Effector memory CD8-positive, alpha-beta T cell (primary cell): ENCODE measurements around the gene KBTBD12.

ENCODE experiments used
- ATAC-seq: fragments of 150-1000 bp; cut with Tn5 transposase; replicated peaks from 2 replicates; pipeline ENCODE4 v1.10.0; 2021; ENCODE audit warnings: mild to moderate bottlenecking, moderate library complexity
- DNase-seq, 3 experiments: peaks; one replicate each; pipeline ENCODE4 v3.0.0; 2021
- H3K27ac Mint-ChIP-seq, 2 donors: one replicate each; pipeline ENCODE4 v1.8.0; 2022; ENCODE audit warnings: mild to moderate bottlenecking in 2 of 2, mixed read lengths in 2 of 2, moderate library complexity in 2 of 2
- H3K27me3 Mint-ChIP-seq, 2 donors: one replicate each; pipeline ENCODE4 v1.8.0; 2022; ENCODE audit warnings: mixed read lengths in 2 of 2
- H3K36me3 Mint-ChIP-seq: one replicate; pipeline ENCODE4 v1.8.0; 2022; ENCODE audit warnings: mild to moderate bottlenecking, moderate library complexity, mixed read lengths; ENCODE audit not compliant: insufficient read depth
- H3K4me1 Mint-ChIP-seq, 2 donors: one replicate each; pipeline ENCODE4 v1.8.0; 2022; ENCODE audit warnings: low read depth in 2 of 2, mixed read lengths in 2 of 2
- H3K4me3 Mint-ChIP-seq, 2 donors: one replicate each; pipeline ENCODE4 v1.8.0; 2022; ENCODE audit warnings: mild to moderate bottlenecking in 2 of 2, mixed read lengths in 2 of 2, moderate library complexity in 2 of 2
- H3K9me3 Mint-ChIP-seq, 2 donors: one replicate each; pipeline ENCODE4 v1.8.0; 2022; ENCODE audit warnings: mixed read lengths in 2 of 2

The KBTBD12 gene

GRCh38 chr3:127942613-127943012 lies 27.6 kb downstream of the KBTBD12 start:
- Mint-ChIP-seq H3K9me3 (peaks cover 0 to 2% of the 10 kb centered on the region in 2 donors), H3K4me1 (no peaks in the 10 kb centered on the region), H3K36me3 (no peaks in the 10 kb centered on the region), H3K4me3 (no peak overlapping the region), H3K27ac (no peak overlapping the region), H3K27me3 (peaks cover 16 to 32% of the 10 kb centered on the region in 2 donors)
- no peak for ATAC-seq
- DNase-seq, result no peak

GRCh38 chr3:127948211-127948610 lies 33.2 kb downstream of the KBTBD12 start:
- H3K9me3 Mint-ChIP-seq, result no peaks in the 10 kb centered on the region
- peaks cover 58 to 62% of the 10 kb centered on the region in 2 donors for H3K27me3 Mint-ChIP-seq
- no peaks in the 10 kb centered on the region for H3K4me1 Mint-ChIP-seq
- no peak for ATAC-seq
- H3K27ac Mint-ChIP-seq, result no peak overlapping the region
- DNase-seq, result no peak
- H3K4me3 Mint-ChIP-seq, result no peak overlapping the region
- H3K36me3 Mint-ChIP-seq, result no peaks in the 10 kb centered on the region

- Mint-ChIP-seq H3K9me3 (no peaks in the 10 kb centered on the region), H3K36me3 (no peaks in the 10 kb centered on the region), H3K27me3 (peaks cover 62 to 64% of the 10 kb centered on the region in 2 donors), H3K27ac (no peak overlapping the region), H3K4me3 (no peak overlapping the region), H3K4me1 (no peaks in the 10 kb centered on the region)
- no peak for ATAC-seq
- no peak for DNase-seq
Observed at GRCh38 chr3:127949446-127950055, 34.5 kb downstream of the KBTBD12 start.

GRCh38 chr3:127951276-127951675 lies 36.2 kb downstream of the KBTBD12 start:
- H3K4me3 Mint-ChIP-seq, result no peak overlapping the region

GRCh38 chr3:127953091-127954035 lies 38.3 kb downstream of the KBTBD12 start:
- H3K27me3 Mint-ChIP-seq, result peaks cover 59 to 69% of the 10 kb centered on the region in 2 donors
- H3K27ac Mint-ChIP-seq, result no peak overlapping the region
- no peak for ATAC-seq
- no peaks in the 10 kb centered on the region for H3K9me3 Mint-ChIP-seq
- H3K4me3 Mint-ChIP-seq, result no peak overlapping the region
- no peaks in the 10 kb centered on the region for H3K4me1 Mint-ChIP-seq
- no peaks in the 10 kb centered on the region for H3K36me3 Mint-ChIP-seq
- DNase-seq, result no peak

More at GRCh38 chr3:127951276-127951675, 36.2 kb downstream of the KBTBD12 start:
- no peak for DNase-seq
- ATAC-seq, result no peak
- Mint-ChIP-seq H3K27ac (no peak overlapping the region), H3K27me3 (peaks cover 72% of the 10 kb centered on the region in 2 donors), H3K9me3 (no peaks in the 10 kb centered on the region), H3K36me3 (no peaks in the 10 kb centered on the region), H3K4me1 (no peaks in the 10 kb centered on the region)

GRCh38 chr3:127954640-127955039 lies 39.6 kb downstream of the KBTBD12 start:
- no peak overlapping the region for H3K27ac Mint-ChIP-seq
- H3K4me1 Mint-ChIP-seq, result no peaks in the 10 kb centered on the region
- H3K9me3 Mint-ChIP-seq, result no peaks in the 10 kb centered on the region
- H3K27me3 Mint-ChIP-seq, result peaks cover 46 to 66% of the 10 kb centered on the region in 2 donors
- H3K36me3 Mint-ChIP-seq, result no peaks in the 10 kb centered on the region
- DNase-seq, result no peak
- ATAC-seq, result no peak
- no peak overlapping the region for H3K4me3 Mint-ChIP-seq

GRCh38 chr3:127955728-127956127 lies 40.7 kb downstream of the KBTBD12 start:
- Mint-ChIP-seq H3K27ac (no peak overlapping the region), H3K4me3 (no peak overlapping the region), H3K27me3 (peaks cover 39 to 66% of the 10 kb centered on the region in 2 donors), H3K4me1 (no peaks in the 10 kb centered on the region), H3K9me3 (no peaks in the 10 kb centered on the region), H3K36me3 (no peaks in the 10 kb centered on the region)
- no peak for ATAC-seq
- no peak for DNase-seq

GRCh38 chr3:127959041-127959440 lies 44.0 kb downstream of the KBTBD12 start:
- H3K27me3 Mint-ChIP-seq, result peaks cover 51 to 62% of the 10 kb centered on the region in 2 donors
- no peaks in the 10 kb centered on the region for H3K9me3 Mint-ChIP-seq
- ATAC-seq, result no peak
- no peaks in the 10 kb centered on the region for H3K36me3 Mint-ChIP-seq
- H3K27ac Mint-ChIP-seq, result no peak overlapping the region
- H3K4me1 Mint-ChIP-seq, result no peaks in the 10 kb centered on the region
- no peak overlapping the region for H3K4me3 Mint-ChIP-seq
- DNase-seq, result no peak

GRCh38 chr3:127959873-127960272 lies 44.8 kb downstream of the KBTBD12 start:
- no peak for DNase-seq
- peaks cover 45 to 56% of the 10 kb centered on the region in 2 donors for H3K27me3 Mint-ChIP-seq

GRCh38 chr3:127960421-127960965 lies 45.5 kb downstream of the KBTBD12 start:
- Mint-ChIP-seq H3K27ac (no peak overlapping the region), H3K27me3 (peaks cover 41 to 53% of the 10 kb centered on the region in 2 donors), H3K9me3 (no peaks in the 10 kb centered on the region), H3K36me3 (no peaks in the 10 kb centered on the region), H3K4me1 (no peaks in the 10 kb centered on the region), H3K4me3 (no peak overlapping the region)
- no peak for DNase-seq
- no peak for ATAC-seq

More at GRCh38 chr3:127959873-127960272, 44.8 kb downstream of the KBTBD12 start:
- H3K4me1 Mint-ChIP-seq, result no peaks in the 10 kb centered on the region
- no peak for ATAC-seq
- no peak overlapping the region for H3K4me3 Mint-ChIP-seq
- no peaks in the 10 kb centered on the region for H3K9me3 Mint-ChIP-seq
- no peak overlapping the region for H3K27ac Mint-ChIP-seq
- no peaks in the 10 kb centered on the region for H3K36me3 Mint-ChIP-seq

- DNase-seq, result no peak
Observed at GRCh38 chr3:127961124-127961523, 46.1 kb downstream of the KBTBD12 start.

GRCh38 chr3:127961963-127962362 lies 46.9 kb downstream of the KBTBD12 start:
- ATAC-seq, result no peak
- Mint-ChIP-seq H3K9me3 (no peaks in the 10 kb centered on the region), H3K4me3 (no peak overlapping the region), H3K27ac (no peak overlapping the region), H3K4me1 (no peaks in the 10 kb centered on the region), H3K36me3 (no peaks in the 10 kb centered on the region), H3K27me3 (peaks cover 55 to 68% of the 10 kb centered on the region in 2 donors)
- no peak for DNase-seq

More at GRCh38 chr3:127961124-127961523, 46.1 kb downstream of the KBTBD12 start:
- peaks cover 46 to 59% of the 10 kb centered on the region in 2 donors for H3K27me3 Mint-ChIP-seq
- no peak overlapping the region for H3K4me3 Mint-ChIP-seq
- H3K27ac Mint-ChIP-seq, result no peak overlapping the region
- ATAC-seq, result no peak
- H3K9me3 Mint-ChIP-seq, result no peaks in the 10 kb centered on the region
- H3K4me1 Mint-ChIP-seq, result no peaks in the 10 kb centered on the region
- no peaks in the 10 kb centered on the region for H3K36me3 Mint-ChIP-seq

GRCh38 chr3:127962937-127963336 lies 47.9 kb downstream of the KBTBD12 start:
- H3K27ac Mint-ChIP-seq, result no peak overlapping the region
- no peak for ATAC-seq

More at GRCh38 chr3:127962937-127963336, 47.9 kb downstream of the KBTBD12 start:
- no peaks in the 10 kb centered on the region for H3K9me3 Mint-ChIP-seq
- H3K27me3 Mint-ChIP-seq, result peaks cover 54 to 69% of the 10 kb centered on the region in 2 donors
- H3K4me1 Mint-ChIP-seq, result no peaks in the 10 kb centered on the region
- H3K4me3 Mint-ChIP-seq, result no peak overlapping the region
- DNase-seq, result no peak
- no peaks in the 10 kb centered on the region for H3K36me3 Mint-ChIP-seq
